Activated CD4-positive, alpha-beta T cell treated with anti-CD3 and anti-CD28 coated beads, Interleukin-2, amount 50 U/mL, for 24 hours (primary cell): ENCODE results near the gene GJC2.
"Not testable (repeated sequence)": the region's sequence is repeated elsewhere in the genome, so short reads cannot be mapped to it uniquely, and the experiment has no call there.

Experiments
- DNase-seq, 2 donors: peaks; one replicate each; pipeline ENCODE4 v3.0.0-alpha.2; 2020; ENCODE audit warnings: low read depth in 1 of 2, low spot score in 1 of 2

The GJC2 gene

DNA sequence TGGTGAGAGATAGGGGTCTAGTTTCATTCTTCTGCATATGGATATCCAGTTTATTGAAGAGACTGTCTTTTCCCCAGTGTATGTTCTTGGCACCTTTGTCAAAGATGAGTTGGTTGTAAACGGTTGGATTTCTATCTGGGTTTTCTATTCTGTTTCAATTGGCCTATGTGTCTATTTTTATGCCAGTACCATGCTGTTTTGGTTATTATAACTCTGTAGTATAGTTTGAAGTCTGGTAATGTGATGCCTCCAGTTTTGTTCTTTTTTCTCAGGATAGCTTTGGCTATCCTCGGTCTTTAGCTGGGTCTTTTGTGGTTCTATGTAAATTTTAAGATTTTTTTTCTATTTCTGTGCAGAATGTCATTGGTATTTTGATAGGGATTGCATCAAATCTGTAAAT lies 38.5 kb downstream of the GJC2 start:
- not testable (repeated sequence) for DNase-seq

DNA sequence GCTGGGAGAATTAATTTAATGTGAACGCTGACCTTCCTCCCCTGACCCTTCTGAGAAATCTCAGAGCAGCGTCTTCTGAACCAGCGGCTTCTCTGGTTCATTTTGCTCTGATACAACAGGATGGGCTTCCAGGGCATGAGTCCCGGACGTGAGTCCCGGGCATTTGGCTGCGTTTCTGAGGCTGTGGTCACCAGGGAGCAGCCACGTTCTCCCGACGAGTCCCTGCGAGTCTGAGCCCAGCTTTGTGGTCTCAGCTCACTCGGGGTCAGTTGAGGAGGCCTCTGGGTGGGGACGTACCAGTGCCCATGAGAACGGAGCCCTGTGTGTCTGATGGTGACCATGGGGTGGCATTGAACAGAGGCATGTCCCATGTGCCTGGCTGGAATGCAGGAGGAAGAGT lies 40.5 kb downstream of the GJC2 start:
- DNase-seq: no peak

GRCh38 chr1:228190778-228191177 lies 41.0 kb downstream of the GJC2 start:
- no peak for DNase-seq

DNA sequence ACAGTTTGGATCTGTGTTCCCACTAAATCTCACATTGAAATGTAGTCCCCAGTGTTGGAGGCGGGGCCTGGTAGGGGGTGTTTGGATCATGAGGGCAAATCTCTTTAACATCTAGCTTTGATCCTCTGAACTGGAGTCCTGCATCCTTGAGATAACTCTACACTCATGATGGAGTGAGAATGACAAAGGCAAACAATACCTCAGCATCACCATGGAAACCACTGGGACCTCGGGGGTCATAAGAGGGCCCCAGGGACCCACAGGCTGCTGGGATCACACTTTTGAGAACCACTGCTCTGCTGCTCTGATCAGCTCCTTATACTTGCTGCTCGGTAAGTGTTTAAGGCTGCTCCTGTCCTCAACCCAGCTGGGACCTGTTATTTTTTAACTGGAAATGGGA lies 44.7 kb downstream of the GJC2 start:
- DNase-seq: no peak

GRCh38 chr1:228194921-228195812 lies 45.4 kb downstream of the GJC2 start:
- no peak for DNase-seq

GRCh38 chr1:228197555-228198147 lies 47.9 kb downstream of the GJC2 start:
- no peak for DNase-seq

DNA sequence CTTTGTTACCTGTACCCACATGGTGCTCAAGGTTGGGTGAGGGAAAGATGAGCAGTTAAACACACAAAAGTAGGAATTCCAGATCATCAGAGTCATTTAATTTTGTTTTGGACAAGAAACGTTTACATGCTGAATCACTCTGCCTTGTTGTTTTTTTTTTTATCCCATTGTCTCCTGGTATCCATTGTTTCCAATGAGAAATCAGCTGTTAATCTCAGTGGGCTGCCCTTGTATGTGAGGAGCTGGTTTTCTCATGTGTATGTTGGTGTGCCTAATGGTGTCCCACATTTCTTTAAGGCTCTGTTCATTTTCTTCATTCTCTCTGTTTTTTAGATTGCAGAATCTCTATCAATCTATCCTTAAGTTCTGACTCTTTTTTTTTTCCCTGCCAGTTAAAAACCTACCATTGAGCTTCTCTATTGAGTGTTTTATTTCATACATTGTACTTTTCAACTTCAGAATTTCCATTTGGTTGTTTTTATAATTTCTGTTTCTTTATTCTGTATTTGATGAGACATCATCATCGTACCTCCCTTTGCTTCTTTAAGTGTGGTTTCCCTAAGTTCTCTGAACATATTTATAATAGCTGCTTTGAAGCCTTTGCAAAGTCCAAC lies 49.4 kb downstream of the GJC2 start:
- DNase-seq: no peak

- DNase-seq: no peak
Measured at GRCh38 chr1:228204958-228205357, 55.2 kb downstream of the GJC2 start.

DNA sequence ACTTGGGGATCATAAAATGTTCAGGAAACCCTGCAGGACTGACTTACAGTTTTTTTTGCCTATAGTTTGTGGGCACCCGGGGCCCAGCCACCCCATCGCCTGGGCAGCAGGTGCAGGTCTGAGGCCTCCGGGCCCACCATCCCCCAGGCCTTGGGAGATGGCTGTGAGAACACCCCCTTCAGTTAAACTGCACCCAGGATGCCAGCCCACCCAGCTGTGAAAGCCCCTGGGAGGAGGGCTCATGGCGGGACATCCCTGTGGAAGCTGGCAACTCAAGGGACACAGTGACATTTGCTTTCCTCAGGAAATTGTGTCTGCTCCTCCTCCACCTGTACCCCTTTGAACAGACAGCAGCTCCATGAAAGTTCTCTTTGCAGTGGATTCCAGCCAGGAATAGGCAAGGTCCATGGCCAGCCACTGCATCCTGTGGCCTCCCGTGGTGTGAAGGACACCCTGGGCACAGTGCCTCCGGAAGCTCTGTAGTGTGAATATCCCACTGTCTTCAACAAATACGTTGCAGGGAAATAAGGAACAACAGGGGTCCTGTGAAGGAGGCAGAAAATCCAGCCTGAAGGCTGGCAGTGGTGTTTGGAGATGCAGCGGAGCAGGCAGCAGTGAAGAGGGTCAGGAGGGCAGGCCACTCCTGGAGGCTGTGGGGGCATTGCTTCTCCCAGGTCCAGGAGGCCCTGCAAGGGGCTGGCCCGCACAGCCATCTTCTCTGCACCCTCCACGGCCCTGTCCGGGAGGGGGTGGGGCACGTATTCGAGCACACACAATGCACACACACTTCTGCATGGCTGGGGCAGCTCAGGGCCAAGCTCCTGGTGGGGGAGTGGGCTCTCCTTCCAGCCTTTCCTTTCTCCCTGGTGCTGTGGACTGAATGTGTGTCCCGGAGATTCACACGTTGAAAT lies 56.1 kb downstream of the GJC2 start:
- DNase-seq: no peak

DNA sequence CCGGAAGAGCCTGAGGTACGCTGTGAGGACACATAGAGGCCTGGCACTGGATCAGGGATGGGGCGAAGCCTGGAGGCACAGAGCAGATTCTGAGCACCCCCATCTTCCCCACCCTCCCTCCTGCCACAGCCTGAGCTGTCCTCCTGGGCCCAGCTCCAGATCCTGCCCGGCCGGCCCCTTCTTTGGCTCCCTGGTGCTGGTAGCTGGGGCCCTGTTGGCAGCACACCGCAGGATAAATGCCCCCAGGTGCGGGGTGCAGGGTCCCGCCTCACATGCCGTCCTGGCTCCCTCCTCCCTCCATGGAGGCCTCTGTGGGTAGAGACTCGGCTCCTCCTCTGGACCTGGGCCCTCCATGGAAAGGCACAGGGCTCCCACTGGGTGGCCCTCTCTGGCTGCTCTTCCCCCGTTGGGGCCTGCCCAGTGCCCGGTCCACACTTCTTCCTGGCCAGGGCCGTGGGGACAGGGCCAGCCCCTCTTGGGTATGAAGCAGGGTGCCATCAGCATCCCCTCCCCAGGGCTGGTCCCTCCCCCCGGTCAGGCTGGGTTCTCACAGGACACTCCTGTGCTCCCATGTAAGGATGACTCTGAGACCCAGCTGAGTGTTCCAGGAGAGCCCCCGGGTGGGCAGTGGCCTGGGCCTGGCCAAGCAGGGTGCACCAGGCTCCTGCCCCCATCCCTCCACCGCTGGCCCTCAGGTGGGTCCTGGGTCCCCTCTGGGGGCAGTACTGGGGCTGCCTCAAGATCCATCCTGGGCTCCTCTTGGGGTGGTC lies 57.0 kb downstream of the GJC2 start:
- no peak for DNase-seq

DNA sequence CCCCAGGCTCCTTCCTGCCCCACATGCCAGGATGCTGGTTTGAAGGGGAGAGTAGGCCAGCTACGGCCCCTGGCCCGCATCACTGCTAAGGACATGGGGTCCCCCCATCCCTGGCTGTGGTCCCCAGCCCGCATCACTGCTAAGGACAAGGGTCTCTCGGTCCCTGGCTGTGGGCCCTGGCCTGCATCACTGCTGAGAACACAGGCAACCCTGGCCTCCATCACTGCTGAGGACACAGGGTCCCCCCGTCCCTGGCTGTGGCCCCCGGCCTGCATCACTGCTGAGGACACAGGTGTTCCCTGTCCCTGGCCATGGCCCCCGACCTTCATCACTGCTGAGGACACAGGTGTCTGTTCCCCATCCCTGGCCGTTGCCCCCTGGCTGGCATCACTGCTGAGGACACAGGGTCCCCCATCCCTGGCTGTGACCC lies 57.7 kb downstream of the GJC2 start:
- no peak for DNase-seq

DNA sequence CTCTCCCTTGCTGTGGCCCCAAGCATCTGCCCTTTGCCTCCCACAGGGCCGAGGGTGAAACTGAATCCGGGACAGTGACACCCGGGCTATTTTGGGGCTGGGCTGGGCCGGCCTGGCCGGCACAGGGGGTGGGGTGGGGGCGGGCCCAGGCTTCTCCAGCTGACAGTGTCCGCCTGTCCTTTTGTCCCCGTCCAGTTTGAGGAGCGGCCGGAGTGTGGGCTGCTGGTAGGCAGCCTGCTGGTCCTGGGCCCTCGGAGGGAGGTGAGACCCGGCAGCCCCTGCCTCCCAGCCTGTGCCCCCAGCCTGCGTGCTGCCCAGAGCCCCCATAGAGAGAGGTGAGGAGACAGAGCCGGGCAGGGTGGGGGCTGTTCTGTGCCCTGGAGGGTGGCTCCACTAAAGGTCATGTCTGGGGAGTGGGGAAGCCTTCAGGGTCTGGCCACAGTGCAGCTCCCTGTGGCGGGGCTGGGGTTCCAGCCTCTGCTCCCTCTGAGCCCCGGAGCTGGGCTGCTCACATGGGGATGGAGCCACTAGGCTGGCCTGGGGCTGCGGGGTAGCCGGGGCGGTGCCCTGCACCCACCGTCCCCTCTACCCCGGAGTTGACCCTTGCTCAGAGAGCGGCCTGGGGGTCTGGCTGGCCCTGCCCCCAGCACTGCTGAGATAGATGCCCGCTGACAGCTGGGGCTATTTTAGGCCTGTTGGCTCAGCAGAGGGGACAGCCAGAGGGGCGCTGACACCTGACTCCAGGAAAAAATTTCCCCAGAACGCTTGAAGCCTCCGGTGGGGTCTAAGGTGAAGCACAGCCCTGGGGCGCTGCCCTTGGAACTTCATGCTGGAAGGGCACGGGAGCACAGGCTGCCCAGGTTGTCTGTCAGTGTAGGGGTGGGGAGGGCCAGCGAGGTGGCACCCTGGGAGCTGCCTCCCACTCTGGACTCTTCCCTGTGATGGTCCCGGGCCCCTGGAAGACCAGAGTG lies 58.4 kb downstream of the GJC2 start, which contains the start of gene OBSCN:
TSS of gene OBSCN (plus strand) at position 194 of the 971 bp plus-strand sequence. CDS start 3,740 bp downstream, outside the sequence.
- no peak for DNase-seq

GRCh38 chr1:228208831-228209551 lies 59.3 kb downstream of the GJC2 start:
- no peak for DNase-seq
